MCF 10A (cell line): ENCODE measurements around the gene CYB5D1. TPM values are rescaled to one million over a fixed set of nuclear protein-coding genes. Genes with fewer than 3 reads are reported as not detected.
A peak's percentile ranks its signal among the peaks of the same experiment; 100 is the strongest.

Experiments
- BruUV-seq: library from RNA; stranded (reverse); fragments of 400-500 nt; replicated peaks from 2 replicates; lab custom pipeline; 2021; lab: Mats Ljungman, UMichigan
- CTCF ChIA-PET: fragments of 300-600 bp; sonication (Branson Sonifier 250); formaldehyde crosslinking; extraction: SDS; loops from one replicate; lab custom pipeline; 2021; ENCODE audit warnings: antibody characterized with exemption, inconsistent platforms; lab: Yijun Ruan, JAX
- POLR2A ChIA-PET: fragments of 300-600, 350-650 bp; sonication (Branson Sonifier 250); formaldehyde crosslinking; extraction: SDS; loops from one replicate; lab custom pipeline; 2020; ENCODE audit warnings: antibody characterized with exemption, inconsistent platforms; lab: Yijun Ruan, JAX
- DNase-seq: peaks from one replicate; pipeline ENCODE4 v3.0.0-alpha.2; 2018; ENCODE audit not compliant: unreplicated experiment
- H3K27ac Mint-ChIP-seq: one replicate; pipeline ENCODE4 v1.8.0; 2022; ENCODE audit warnings: mild to moderate bottlenecking, low read depth, mixed read lengths; ENCODE audit not compliant: unreplicated experiment
- H3K27me3 Mint-ChIP-seq: one replicate; pipeline ENCODE4 v1.8.0; 2022; ENCODE audit warnings: mixed read lengths; ENCODE audit not compliant: insufficient read depth, unreplicated experiment
- H3K36me3 Mint-ChIP-seq: one replicate; pipeline ENCODE4 v1.8.0; 2022; ENCODE audit warnings: mild to moderate bottlenecking, moderate library complexity, mixed read lengths; ENCODE audit not compliant: insufficient read depth, unreplicated experiment
- H3K4me1 Mint-ChIP-seq: one replicate; pipeline ENCODE4 v1.8.0; 2022; ENCODE audit warnings: mixed read lengths; ENCODE audit not compliant: insufficient read depth, unreplicated experiment
- H3K4me3 Mint-ChIP-seq: one replicate; pipeline ENCODE4 v1.8.0; 2022; ENCODE audit warnings: mild to moderate bottlenecking, moderate library complexity, mixed read lengths; ENCODE audit not compliant: unreplicated experiment
- H3K9me3 Mint-ChIP-seq: one replicate; pipeline ENCODE4 v1.8.0; 2022; ENCODE audit warnings: mixed read lengths; ENCODE audit not compliant: unreplicated experiment
- intact Hi-C: fragments of 100-400 bp; cut with micrococcal nuclease; formaldehyde crosslinking; loops from 2 replicates; pipeline ENCODE4 v1.14.1; 2022
- total RNA-seq: library from RNA; stranded (reverse); gene quantifications from 2 replicates; pipeline ENCODE4 v1.2.3, GENCODE V29; 2022
- TF ChIP-seq, protein P1 (sequence below): fragments of 200-600 bp; IDR thresholded peaks from one replicate; pipeline ENCODE4 v1.8.0; 2022; ENCODE audit warnings: antibody characterized with exemption, mild to moderate bottlenecking; ENCODE audit not compliant: unreplicated experiment

CYB5D1 gene
- total RNA-seq, 1 experiment from 2014 or later = 23.1 TPM

- Mint-ChIP-seq H3K27ac (no peak within 1 kb of the TSS), H3K9me3 (no peaks in the 10 kb centered on the region), H3K36me3 (peaks cover 38% of the 10 kb centered on the region), H3K4me3 (no peak within 1 kb of the TSS), H3K27me3 (no peaks in the 10 kb centered on the region), H3K4me1 (no peaks in the 10 kb centered on the region)
- DNase-seq = peak; percentile 18
- TF ChIP-seq, protein P1, sequence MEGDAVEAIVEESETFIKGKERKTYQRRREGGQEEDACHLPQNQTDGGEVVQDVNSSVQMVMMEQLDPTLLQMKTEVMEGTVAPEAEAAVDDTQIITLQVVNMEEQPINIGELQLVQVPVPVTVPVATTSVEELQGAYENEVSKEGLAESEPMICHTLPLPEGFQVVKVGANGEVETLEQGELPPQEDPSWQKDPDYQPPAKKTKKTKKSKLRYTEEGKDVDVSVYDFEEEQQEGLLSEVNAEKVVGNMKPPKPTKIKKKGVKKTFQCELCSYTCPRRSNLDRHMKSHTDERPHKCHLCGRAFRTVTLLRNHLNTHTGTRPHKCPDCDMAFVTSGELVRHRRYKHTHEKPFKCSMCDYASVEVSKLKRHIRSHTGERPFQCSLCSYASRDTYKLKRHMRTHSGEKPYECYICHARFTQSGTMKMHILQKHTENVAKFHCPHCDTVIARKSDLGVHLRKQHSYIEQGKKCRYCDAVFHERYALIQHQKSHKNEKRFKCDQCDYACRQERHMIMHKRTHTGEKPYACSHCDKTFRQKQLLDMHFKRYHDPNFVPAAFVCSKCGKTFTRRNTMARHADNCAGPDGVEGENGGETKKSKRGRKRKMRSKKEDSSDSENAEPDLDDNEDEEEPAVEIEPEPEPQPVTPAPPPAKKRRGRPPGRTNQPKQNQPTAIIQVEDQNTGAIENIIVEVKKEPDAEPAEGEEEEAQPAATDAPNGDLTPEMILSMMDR = no peak
- POLR2A ChIA-PET = interaction anchor here (0.6 to 1.6 kb wide), 8 partner anchors 12 to 231 kb away, joined by 3 to 7 read pairs (median 6); partner anchors contain the start of genes ALOXE3, CNTROB, KDM6B and NAA38
- CTCF ChIA-PET = interaction anchor here (0.6 to 3.6 kb wide), 8 partner anchors 10 to 44 kb away, joined by 3 to 25 read pairs (median 4); partner anchors contain the start of genes CNTROB and TRAPPC1
- BruUV-seq = no TSS peak
- intact Hi-C loops = no loop called here
Measured at GRCh38 chr17:7888184-7888920, 30.5 kb downstream of the CYB5D1 start, which contains the start of gene CHD3. TSS of gene CHD3 (plus strand) at chr17:7888789. CDS start at chr17:7889001, 212 bp downstream.

DNA sequence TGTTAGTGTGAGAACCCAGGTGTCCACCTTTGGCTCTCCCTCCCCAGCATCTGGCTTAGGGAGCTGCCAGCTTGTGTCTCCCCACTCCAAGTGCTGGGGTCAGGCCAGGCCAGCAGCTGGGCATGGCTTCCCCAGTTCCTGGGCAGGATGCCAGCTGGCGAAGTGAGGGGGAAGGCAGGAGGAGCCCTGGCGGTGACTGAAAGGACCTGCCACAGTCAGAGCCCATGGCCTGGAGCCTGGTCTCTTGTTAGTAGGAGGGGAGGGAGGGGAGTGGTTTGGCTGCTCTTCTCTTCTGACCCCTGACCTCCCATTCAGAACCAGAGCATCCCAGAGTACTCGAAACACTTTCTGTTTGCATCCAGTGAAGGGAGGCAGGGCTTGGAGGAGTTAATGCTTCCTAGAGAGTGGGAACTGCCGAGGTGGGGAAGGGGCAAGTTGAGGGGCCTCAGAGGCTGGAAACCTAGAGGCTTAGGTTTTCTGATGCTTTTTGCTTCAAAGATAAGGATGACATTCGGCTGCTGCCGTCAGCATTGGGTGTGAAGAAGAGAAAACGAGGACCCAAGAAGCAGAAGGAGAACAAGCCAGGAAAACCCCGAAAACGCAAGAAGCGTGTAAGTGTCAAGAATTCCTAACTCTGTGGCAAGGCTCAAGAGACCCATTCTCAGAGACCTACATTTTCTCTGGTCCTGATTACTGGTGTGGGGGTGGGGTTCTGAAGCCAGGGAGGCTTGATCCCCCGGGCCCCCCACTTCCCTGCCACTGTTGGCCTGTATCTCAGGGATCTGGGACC, 31.6 kb downstream of the CYB5D1 start:
- Mint-ChIP-seq H3K27me3 (no peaks in the 10 kb centered on the region), H3K9me3 (no peaks in the 10 kb centered on the region), H3K4me3 (no peak overlapping the region), H3K36me3 (peaks cover 48% of the 10 kb centered on the region), H3K4me1 (no peaks in the 10 kb centered on the region), H3K27ac (no peak overlapping the region)
- BruUV-seq = no TSS peak
- TF ChIP-seq, protein P1 = peak; percentile 28
- CTCF ChIA-PET = interaction anchor here (0.6 to 3.6 kb wide), 8 partner anchors 9 to 993 kb away, joined by 3 to 25 read pairs (median 4); partner anchors contain the start of genes CNTROB and TRAPPC1
- intact Hi-C loops = no loop called here
- POLR2A ChIA-PET = interaction anchor here (0.6 to 1.6 kb wide), 8 partner anchors 11 to 230 kb away, joined by 3 to 7 read pairs (median 6); partner anchors contain the start of genes ALOXE3, CNTROB, KDM6B and NAA38
- DNase-seq = peak; percentile 98

DNA sequence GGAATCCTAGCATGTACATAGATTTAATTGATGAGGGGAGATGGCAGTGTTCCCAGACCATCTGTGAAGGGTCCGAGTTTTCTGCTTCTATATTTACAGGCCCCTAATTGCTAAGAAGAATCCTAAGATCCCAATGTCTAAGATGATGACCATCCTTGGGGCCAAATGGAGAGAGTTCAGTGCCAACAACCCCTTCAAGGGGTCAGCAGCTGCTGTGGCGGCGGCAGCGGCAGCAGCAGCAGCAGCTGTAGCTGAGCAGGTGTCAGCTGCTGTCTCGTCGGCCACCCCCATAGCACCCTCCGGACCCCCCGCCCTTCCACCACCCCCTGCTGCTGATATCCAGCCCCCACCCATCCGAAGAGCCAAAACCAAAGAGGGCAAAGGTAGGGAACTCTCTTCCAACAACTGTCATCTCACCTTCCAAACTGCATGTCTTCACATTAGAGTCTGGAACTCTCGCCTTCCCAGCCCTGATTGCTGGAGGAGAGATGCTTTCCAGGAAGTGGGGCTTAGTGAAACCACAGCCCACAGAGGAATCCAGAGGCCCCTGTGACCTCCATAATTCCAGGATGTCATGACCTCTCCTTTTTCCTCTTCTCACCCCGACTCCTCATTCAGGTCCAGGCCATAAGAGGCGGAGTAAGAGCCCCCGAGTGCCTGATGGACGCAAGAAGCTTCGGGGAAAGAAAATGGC, 35.5 kb downstream of the CYB5D1 start:
- TF ChIP-seq, protein P1 = no peak
- POLR2A ChIA-PET = no interaction called here
- intact Hi-C loops = no loop called here
- DNase-seq = no peak
- CTCF ChIA-PET = interaction anchor here (1.5 kb wide), 1 partner anchor 20 kb away, joined by 3 read pairs; no protein-coding TSS in a partner anchor
- no peaks in the 10 kb centered on the region for H3K9me3 Mint-ChIP-seq
- no TSS peak for BruUV-seq
- H3K4me3 Mint-ChIP-seq = no peak overlapping the region
- peaks cover 85% of the 10 kb centered on the region for H3K36me3 Mint-ChIP-seq
- H3K27ac Mint-ChIP-seq = no peak overlapping the region
- H3K27me3 Mint-ChIP-seq = no peaks in the 10 kb centered on the region
- peaks cover 4% of the 10 kb centered on the region for H3K4me1 Mint-ChIP-seq
